DMS53 treated with DMSO at 0.1 percent for 48 hours (cell line): ENCODE measurements around the gene THRAP3.
A peak's percentile ranks its signal among the peaks of the same experiment; 100 is the strongest.

Source experiments
- DNase-seq: peaks from one replicate; lab custom pipeline; 2025; ENCODE audit not compliant: unreplicated experiment; lab: John Stamatoyannopoulos, UW

Gene THRAP3

GRCh38 chr1:36323636-36324352 is 99.6 kb downstream of the THRAP3 start, which contains the start of gene EVA1B:
Gene EVA1B (minus strand): TSS chr1:36323645. CDS start chr1:36323037, 608 bp downstream.
- DNase-seq: peak; percentile 81

GRCh38 chr1:36324353-36324703 is 100.1 kb downstream of the THRAP3 start:
- no peak for DNase-seq

- no peak for DNase-seq
Measured at GRCh38 chr1:36326499-36326898, 102.3 kb downstream of the THRAP3 start.

- no peak for DNase-seq
Measured at GRCh38 chr1:36327421-36328087, 103.3 kb downstream of the THRAP3 start.

- DNase-seq: no peak
Measured at GRCh38 chr1:36328088-36328480, 103.8 kb downstream of the THRAP3 start.

GRCh38 chr1:36328713-36329112 is 104.5 kb downstream of the THRAP3 start:
- no peak for DNase-seq

- no peak for DNase-seq
Measured at GRCh38 chr1:36329817-36330216, 105.6 kb downstream of the THRAP3 start.

- DNase-seq: no peak
Measured at GRCh38 chr1:36330940-36331339, 106.7 kb downstream of the THRAP3 start.

GRCh38 chr1:36337830-36338229 is 113.6 kb downstream of the THRAP3 start:
- DNase-seq: no peak

- no peak for DNase-seq
Measured at GRCh38 chr1:36339215-36339614, 115.0 kb downstream of the THRAP3 start.

- no peak for DNase-seq
Measured at GRCh38 chr1:36339615-36340014, 115.4 kb downstream of the THRAP3 start.

- no peak for DNase-seq
Measured at GRCh38 chr1:36341626-36342320, 117.5 kb downstream of the THRAP3 start.

- no peak for DNase-seq
Measured at GRCh38 chr1:36342426-36343185, 118.4 kb downstream of the THRAP3 start.

GRCh38 chr1:36343651-36344394 is 119.6 kb downstream of the THRAP3 start:
- DNase-seq: no peak

- DNase-seq: no peak
Measured at GRCh38 chr1:36344395-36344680, 120.1 kb downstream of the THRAP3 start.

GRCh38 chr1:36345353-36345752 is 121.1 kb downstream of the THRAP3 start:
- DNase-seq: no peak

- DNase-seq: no peak
Measured at GRCh38 chr1:36346741-36347370, 122.6 kb downstream of the THRAP3 start.

- no peak for DNase-seq
Measured at GRCh38 chr1:36349241-36349671, 125.0 kb downstream of the THRAP3 start.

GRCh38 chr1:36349839-36350238 is 125.6 kb downstream of the THRAP3 start:
- DNase-seq: no peak

GRCh38 chr1:36350659-36351226 is 126.5 kb downstream of the THRAP3 start:
- no peak for DNase-seq
